WTC11 (cell line): ENCODE data around the gene MRE11.

Experiments
- ATF3 ChIP-seq: sonication (generic); formaldehyde crosslinking; conservative IDR thresholded peaks from 2 replicates; pipeline ENCODE4 v1.8.1; 2022; ENCODE audit warnings: mild to moderate bottlenecking, missing genetic modification reagents
- CBFB ChIP-seq: sonication (generic); formaldehyde crosslinking; IDR thresholded peaks from 2 replicates; pipeline ENCODE4 v1.8.1; 2022; ENCODE audit warnings: mild to moderate bottlenecking, low read depth, missing genetic modification reagents
- CTCF ChIP-seq: fragments of 200-600 bp; IDR thresholded peaks from 2 replicates; pipeline ENCODE4 v1.8.0; 2022; ENCODE audit warnings: antibody characterized with exemption
- E2F1 ChIP-seq: sonication (generic); formaldehyde crosslinking; IDR thresholded peaks from 2 replicates; pipeline ENCODE4 v1.8.0; 2022; ENCODE audit warnings: mild to moderate bottlenecking, missing genetic modification reagents
- GABPB1 ChIP-seq: sonication (generic); formaldehyde crosslinking; IDR thresholded peaks from 2 replicates; pipeline ENCODE4 v1.8.1; 2023; ENCODE audit warnings: mild to moderate bottlenecking, missing genetic modification reagents
- HMGA2 ChIP-seq: fragments of 250-450 bp; sonication (Bioruptor Pico); IDR thresholded peaks from 2 replicates; pipeline ENCODE4 v1.4.0; 2021; ENCODE audit warnings: mild to moderate bottlenecking, moderate library complexity
- NR2C2 ChIP-seq: sonication (generic); formaldehyde crosslinking; IDR thresholded peaks from 2 replicates; pipeline ENCODE4 v1.8.0; 2022; ENCODE audit warnings: mild to moderate bottlenecking, missing genetic modification reagents
- STAT6 ChIP-seq: sonication (generic); formaldehyde crosslinking; conservative IDR thresholded peaks from 2 replicates; pipeline ENCODE4 v1.8.1; 2023; ENCODE audit warnings: mild to moderate bottlenecking, low read depth, missing genetic modification reagents, moderate library complexity
- TP53 ChIP-seq: sonication (generic); formaldehyde crosslinking; IDR thresholded peaks from 2 replicates; pipeline ENCODE4 v1.8.1; 2023; ENCODE audit warnings: mild to moderate bottlenecking, missing genetic modification reagents
- USF2 ChIP-seq: sonication (generic); formaldehyde crosslinking; IDR thresholded peaks from 2 replicates; pipeline ENCODE4 v1.8.1; 2023; ENCODE audit warnings: mild to moderate bottlenecking, missing genetic modification reagents, moderate library complexity

GRCh38 chr11:94445641-94446040, 48.0 kb downstream of the MRE11 start:
- TF ChIP-seq CTCF (no peak), STAT6 (CRISPR knock-in tag) (no peak), E2F1 (CRISPR knock-in tag) (no peak), NR2C2 (CRISPR knock-in tag) (no peak), ATF3 (no peak), TP53 (CRISPR knock-in tag) (no peak), HMGA2 (no peak), CBFB (CRISPR knock-in tag) (no peak), USF2 (no peak), GABPB1 (no peak)
